HCT116 (cell line): Measurements from ENCODE around the gene OR8A1. TPM values are rescaled to one million over a fixed set of nuclear protein-coding genes. Genes with fewer than 3 reads are reported as not detected.

Experiments used
- ATAC-seq: fragments of 200-7000 bp; cut with Tn5 transposase; 2 replicates; pipeline ENCODE4 v1.9.1; 2020; ENCODE audit warnings: mild to moderate bottlenecking, moderate library complexity
- BruUV-seq: library from RNA; stranded (reverse); fragments of 400-500 nt; replicated peaks from 2 replicates; lab custom pipeline; 2021; lab: Mats Ljungman, UMichigan
- CTCF ChIA-PET: fragments of 300-600 bp; sonication (Branson Sonifier 250); formaldehyde crosslinking; loops from one replicate; lab custom pipeline; 2021; ENCODE audit warnings: antibody characterized with exemption; lab: Charles Lee
- POLR2A ChIA-PET: fragments of 300-600, 350-600 bp; sonication (Branson Sonifier 250); formaldehyde crosslinking; loops from one replicate; lab custom pipeline; 2021; ENCODE audit warnings: antibody characterized with exemption; lab: Charles Lee
- RAD21 ChIA-PET, 2 experiments: fragments of 300-600 bp; sonication (Branson Sonifier 250); formaldehyde crosslinking; loops; one replicate each; lab custom pipeline; 2023; ENCODE audit warnings: low total read pairs in 2 of 2; ENCODE audit not compliant: uncharacterized antibody in 2 of 2, unreplicated experiment in 2 of 2, low non-redundant PET in 1 of 2; lab: Charles Lee
- DNase-seq: peaks from one replicate; pipeline ENCODE4 v3.0.0-alpha.2; 2010; ENCODE audit warnings: low read depth, low spot score
- H2AFZ ChIP-seq: fragments of 200-600 bp; shearing (Covaris generic), sonication (generic); 2 replicates; pipeline ENCODE4 v1.6.1; 2017; ENCODE audit warnings: low read depth, mixed run types, mixed read lengths, antibody characterized with exemption, low read length; ENCODE audit not compliant: poor library complexity, severe bottlenecking
- H3K27ac ChIP-seq: 2 replicates; pipeline ENCODE4 v1.5.1; 2012; ENCODE audit warnings: low read depth, low read length
- H3K27me3 ChIP-seq: fragments of 200-600 bp; sonication (generic); 2 replicates; pipeline ENCODE4 v1.6.1; 2016; ENCODE audit warnings: mixed run types, low read length, mixed read lengths; ENCODE audit not compliant: insufficient read depth
- H3K36me3 ChIP-seq, 2 experiments: fragments of 200-500 bp in 1 of 2; fragments of 200-600 bp in 1 of 2; sonication (Bioruptor generic) in 1 of 2; sonication (generic) in 1 of 2; 2 replicates each; pipeline versions ENCODE4 v1.5.1 to v1.6.1; 2014 to 2016; ENCODE audit warnings: low read length in 2 of 2, inconsistent platforms in 1 of 2, mixed read lengths in 1 of 2, mixed run types in 1 of 2; ENCODE audit not compliant: insufficient read depth in 2 of 2, control insufficient read depth in 1 of 2
- H3K4me1 ChIP-seq, 2 experiments: fragments of 200-600 bp in 1 of 2; sonication (generic) in 1 of 2; 2 replicates each; pipeline versions ENCODE4 v1.5.1 to v1.6.1; 2012 to 2017; ENCODE audit warnings: low read length in 2 of 2, inconsistent platforms in 1 of 2, mild to moderate bottlenecking in 1 of 2, mixed read lengths in 1 of 2, mixed run types in 1 of 2, moderate library complexity in 1 of 2; ENCODE audit not compliant: insufficient read depth in 2 of 2, control insufficient read depth in 1 of 2
- H3K4me2 ChIP-seq: fragments of 200-600 bp; sonication (generic); 2 replicates; pipeline ENCODE4 v1.6.1; 2017; ENCODE audit warnings: mixed run types, low read length, mixed read lengths
- H3K4me3 ChIP-seq, 2 experiments: fragments of 200-600 bp in 1 of 2; sonication (generic) in 1 of 2; replicated peaks in 1 of 2; 2 replicates each; pipeline ENCODE4 v1.5.1; 2011 to 2016; ENCODE audit warnings: low read length in 2 of 2, control low read depth in 1 of 2, low read depth in 1 of 2, mild to moderate bottlenecking in 1 of 2, mixed read lengths in 1 of 2, mixed run types in 1 of 2
- H3K79me2 ChIP-seq: fragments of 200-600 bp; sonication (generic); 2 replicates; pipeline ENCODE4 v1.6.1; 2017; ENCODE audit warnings: mild to moderate bottlenecking, mixed run types, low read length, moderate library complexity, mixed read lengths; ENCODE audit not compliant: insufficient read depth
- H3K9ac ChIP-seq: fragments of 200-600 bp; sonication (generic); 2 replicates; pipeline ENCODE4 v1.6.1; 2016; ENCODE audit warnings: low read length, mixed read lengths
- H3K9me2 ChIP-seq: fragments of 200-600 bp; sonication (generic), shearing (Covaris generic); 2 replicates; pipeline ENCODE4 v1.6.1; 2017; ENCODE audit warnings: mixed run types, mild to moderate bottlenecking, moderate library complexity; ENCODE audit not compliant: insufficient read depth
- H3K9me3 ChIP-seq, 2 experiments: fragments of 200-500 bp in 1 of 2; fragments of 200-600 bp in 1 of 2; sonication (Bioruptor generic) in 1 of 2; sonication (generic) in 1 of 2; 2 replicates each; pipeline ENCODE4 v1.6.1; 2014 to 2017; ENCODE audit warnings: low read length in 2 of 2, mixed read lengths in 2 of 2, inconsistent platforms in 1 of 2, low read depth in 1 of 2, mild to moderate bottlenecking in 1 of 2, mixed run types in 1 of 2, moderate library complexity in 1 of 2; ENCODE audit not compliant: control insufficient read depth in 1 of 2, insufficient read depth in 1 of 2
- H4K20me1 ChIP-seq: fragments of 200-600 bp; sonication (generic), shearing (Covaris generic); 2 replicates; pipeline ENCODE4 v1.6.1; 2017; ENCODE audit warnings: mixed run types, mild to moderate bottlenecking, moderate library complexity; ENCODE audit not compliant: insufficient read depth
- CEBPB ChIP-seq: IDR thresholded peaks from 2 replicates; pipeline ENCODE4 v1.6.1; 2012; ENCODE audit warnings: low read depth
- EGR1 ChIP-seq: IDR thresholded peaks from 2 replicates; pipeline ENCODE4 v1.6.1; 2012; ENCODE audit warnings: low read depth
- ELF1 ChIP-seq: IDR thresholded peaks from 2 replicates; pipeline ENCODE4 v1.6.1; 2012; ENCODE audit warnings: low read depth, borderline replicate concordance
- EZH2 ChIP-seq: fragments of 200-600 bp; sonication (generic); IDR thresholded peaks from 2 replicates; pipeline ENCODE4 v1.6.1; 2017; ENCODE audit warnings: antibody characterized with exemption, mixed run types
- FOSL1 ChIP-seq: IDR thresholded peaks from 2 replicates; pipeline ENCODE4 v1.6.1; 2012; ENCODE audit warnings: low read depth
- JUND ChIP-seq: IDR thresholded peaks from 2 replicates; pipeline ENCODE4 v1.6.1; 2012
- POLR2A ChIP-seq: IDR thresholded peaks from 2 replicates; pipeline ENCODE4 v1.7.0; 2011; ENCODE audit warnings: borderline replicate concordance; ENCODE audit not compliant: insufficient read depth, insufficient read length; ENCODE audit errors: extremely low read depth
- POLR2AphosphoS5 ChIP-seq: IDR thresholded peaks from 2 replicates; pipeline ENCODE4 v1.6.1; 2011; ENCODE audit warnings: mild to moderate bottlenecking, low read depth, low read length, moderate library complexity
- SIN3A ChIP-seq: IDR thresholded peaks from 2 replicates; pipeline ENCODE4 v1.6.1; 2012; ENCODE audit warnings: low read depth
- SP1 ChIP-seq: IDR thresholded peaks from 2 replicates; pipeline ENCODE4 v1.6.1; 2012; ENCODE audit warnings: low read depth
- SRF ChIP-seq: IDR thresholded peaks from 2 replicates; pipeline ENCODE4 v1.6.1; 2012; ENCODE audit warnings: low read depth
- TCF7L2 ChIP-seq: IDR thresholded peaks from 2 replicates; pipeline ENCODE4 v1.7.0; 2011; ENCODE audit warnings: borderline replicate concordance, inconsistent platforms; ENCODE audit not compliant: insufficient read depth, insufficient read length; ENCODE audit errors: extremely low read depth
- YY1 ChIP-seq: IDR thresholded peaks from 2 replicates; pipeline ENCODE4 v1.6.1; 2011; ENCODE audit warnings: low read length, low read depth, moderate library complexity, mild to moderate bottlenecking; ENCODE audit not compliant: insufficient replicate concordance; ENCODE audit errors: extremely low read depth
- ZFX ChIP-seq: fragments of 450-650 bp; IDR thresholded peaks from 2 replicates; pipeline ENCODE4 v1.6.1; 2017
- intact Hi-C: fragments of 100-400 bp; cut with micrococcal nuclease; formaldehyde crosslinking; loops from 2 replicates; pipeline ENCODE4 v1.10.0; 2022
- total RNA-seq: library from RNA; stranded (reverse); gene quantifications from one replicate; pipeline ENCODE4 v1.2.1, GENCODE V29; 2021; ENCODE audit not compliant: unreplicated experiment
- TF ChIP-seq, protein P1 (sequence below): IDR thresholded peaks from 2 replicates; pipeline ENCODE4 v1.6.1; 2011; ENCODE audit warnings: mild to moderate bottlenecking, low read length, moderate library complexity; ENCODE audit not compliant: insufficient replicate concordance; ENCODE audit errors: extremely low read depth
- TF ChIP-seq, protein P2 (sequence below): IDR thresholded peaks from 2 replicates; pipeline ENCODE4 v1.6.1; 2012
- TF ChIP-seq, protein P3 (sequence below): IDR thresholded peaks from 2 replicates; pipeline ENCODE4 v1.6.1; 2012

Gene OR8A1
- total RNA-seq, 1 experiment from 2014 or later = not detected

DNA sequence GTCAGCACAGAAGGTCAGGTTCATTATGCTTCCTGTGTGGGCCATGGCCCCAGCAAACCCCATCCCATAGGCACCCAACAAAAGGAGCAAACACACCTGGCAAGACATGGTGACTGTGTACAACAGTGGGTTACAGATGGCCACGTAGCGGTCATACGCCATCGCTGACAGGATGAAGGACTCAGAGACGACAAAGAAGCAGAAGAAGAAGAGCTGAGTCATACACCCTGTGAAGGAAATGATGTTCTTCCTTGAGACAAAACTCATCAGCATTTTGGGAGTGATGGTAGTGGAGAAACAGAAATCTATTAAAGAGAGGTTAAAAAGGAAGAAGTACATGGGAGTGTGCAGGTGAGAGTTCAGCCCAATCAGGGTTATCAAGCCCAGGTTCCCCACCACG is 26.7 kb upstream of the OR8A1 start:
- CTCF ChIA-PET = no interaction called here
- no peak for DNase-seq

More for the DNA sequence above, 26.7 kb upstream of the OR8A1 start:
- H3K9me2 ChIP-seq = no peaks in the 10 kb centered on the region
- TF ChIP-seq CEBPB (no peak), JUND (no peak), POLR2AphosphoS5 (no peak), EZH2 (no peak), SP1 (no peak), ZFX (no peak), POLR2A (no peak), YY1 (no peak), TCF7L2 (no peak), SRF (no peak), ELF1 (no peak), SIN3A (no peak), EGR1 (no peak), FOSL1 (no peak)
- TF ChIP-seq, protein P1, sequence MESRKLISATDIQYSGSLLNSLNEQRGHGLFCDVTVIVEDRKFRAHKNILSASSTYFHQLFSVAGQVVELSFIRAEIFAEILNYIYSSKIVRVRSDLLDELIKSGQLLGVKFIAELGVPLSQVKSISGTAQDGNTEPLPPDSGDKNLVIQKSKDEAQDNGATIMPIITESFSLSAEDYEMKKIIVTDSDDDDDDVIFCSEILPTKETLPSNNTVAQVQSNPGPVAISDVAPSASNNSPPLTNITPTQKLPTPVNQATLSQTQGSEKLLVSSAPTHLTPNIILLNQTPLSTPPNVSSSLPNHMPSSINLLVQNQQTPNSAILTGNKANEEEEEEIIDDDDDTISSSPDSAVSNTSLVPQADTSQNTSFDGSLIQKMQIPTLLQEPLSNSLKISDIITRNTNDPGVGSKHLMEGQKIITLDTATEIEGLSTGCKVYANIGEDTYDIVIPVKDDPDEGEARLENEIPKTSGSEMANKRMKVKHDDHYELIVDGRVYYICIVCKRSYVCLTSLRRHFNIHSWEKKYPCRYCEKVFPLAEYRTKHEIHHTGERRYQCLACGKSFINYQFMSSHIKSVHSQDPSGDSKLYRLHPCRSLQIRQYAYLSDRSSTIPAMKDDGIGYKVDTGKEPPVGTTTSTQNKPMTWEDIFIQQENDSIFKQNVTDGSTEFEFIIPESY = no peak
- TF ChIP-seq, protein P2, sequence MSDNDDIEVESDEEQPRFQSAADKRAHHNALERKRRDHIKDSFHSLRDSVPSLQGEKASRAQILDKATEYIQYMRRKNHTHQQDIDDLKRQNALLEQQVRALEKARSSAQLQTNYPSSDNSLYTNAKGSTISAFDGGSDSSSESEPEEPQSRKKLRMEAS = no peak
- TF ChIP-seq, protein P3, sequence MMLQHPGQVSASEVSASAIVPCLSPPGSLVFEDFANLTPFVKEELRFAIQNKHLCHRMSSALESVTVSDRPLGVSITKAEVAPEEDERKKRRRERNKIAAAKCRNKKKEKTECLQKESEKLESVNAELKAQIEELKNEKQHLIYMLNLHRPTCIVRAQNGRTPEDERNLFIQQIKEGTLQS = no peak
- TF ChIP-seq, all 23 proteins: peak for 0
- H3K9me3 ChIP-seq = no peaks in the 10 kb centered on the region
- no peak for ATAC-seq
- no peak overlapping the region for H3K27ac ChIP-seq
- peaks cover 50% of the 10 kb centered on the region for H3K27me3 ChIP-seq
- H3K9ac ChIP-seq = no peak overlapping the region
- intact Hi-C loops = no loop called here
- 0 out of 4 replicates have a peak, but pooled peaks cover 0 to 2% of the 10 kb centered on the region in 2 experiments for H3K4me1 ChIP-seq
- ChIA-PET RAD21 (no interaction called here), POLR2A (no interaction called here)
- H3K79me2 ChIP-seq = no peaks in the 10 kb centered on the region
- H2AFZ ChIP-seq = no peak overlapping the region
- no peak overlapping the region for H3K4me2 ChIP-seq
- H4K20me1 ChIP-seq = no peaks in the 10 kb centered on the region
- H3K36me3 ChIP-seq = no peaks in the 10 kb centered on the region
- BruUV-seq = no TSS peak
- no peak overlapping the region for H3K4me3 ChIP-seq
